D721Med (cell line): ENCODE results near the gene ZDHHC11B.
"Not testable (repeated sequence)": the region's sequence is repeated elsewhere in the genome, so short reads cannot be mapped to it uniquely, and the experiment has no call there.

Experiments
- DNase-seq: peaks from one replicate; pipeline ENCODE4 v3.0.0; 2011; ENCODE audit warnings: low spot score; ENCODE audit not compliant: insufficient read length
- FAIRE-seq: peaks from 2 replicates; lab custom pipeline; 2011; peaks lifted over from hg19 to GRCh38; lab: Jason Lieb, UNC
- CTCF ChIP-seq: IDR thresholded peaks from 2 replicates; pipeline ENCODE4 v1.5.1; 2012; ENCODE audit warnings: mild to moderate bottlenecking, control low read depth; ENCODE audit not compliant: insufficient read depth; ENCODE audit errors: missing control alignments

ZDHHC11B gene

GRCh38 chr5:777756-778161, 6.8 kb downstream of the ZDHHC11B start:
- no peak for FAIRE-seq
- DNase-seq = no peak
- no peak for TF ChIP-seq CTCF

DNA sequence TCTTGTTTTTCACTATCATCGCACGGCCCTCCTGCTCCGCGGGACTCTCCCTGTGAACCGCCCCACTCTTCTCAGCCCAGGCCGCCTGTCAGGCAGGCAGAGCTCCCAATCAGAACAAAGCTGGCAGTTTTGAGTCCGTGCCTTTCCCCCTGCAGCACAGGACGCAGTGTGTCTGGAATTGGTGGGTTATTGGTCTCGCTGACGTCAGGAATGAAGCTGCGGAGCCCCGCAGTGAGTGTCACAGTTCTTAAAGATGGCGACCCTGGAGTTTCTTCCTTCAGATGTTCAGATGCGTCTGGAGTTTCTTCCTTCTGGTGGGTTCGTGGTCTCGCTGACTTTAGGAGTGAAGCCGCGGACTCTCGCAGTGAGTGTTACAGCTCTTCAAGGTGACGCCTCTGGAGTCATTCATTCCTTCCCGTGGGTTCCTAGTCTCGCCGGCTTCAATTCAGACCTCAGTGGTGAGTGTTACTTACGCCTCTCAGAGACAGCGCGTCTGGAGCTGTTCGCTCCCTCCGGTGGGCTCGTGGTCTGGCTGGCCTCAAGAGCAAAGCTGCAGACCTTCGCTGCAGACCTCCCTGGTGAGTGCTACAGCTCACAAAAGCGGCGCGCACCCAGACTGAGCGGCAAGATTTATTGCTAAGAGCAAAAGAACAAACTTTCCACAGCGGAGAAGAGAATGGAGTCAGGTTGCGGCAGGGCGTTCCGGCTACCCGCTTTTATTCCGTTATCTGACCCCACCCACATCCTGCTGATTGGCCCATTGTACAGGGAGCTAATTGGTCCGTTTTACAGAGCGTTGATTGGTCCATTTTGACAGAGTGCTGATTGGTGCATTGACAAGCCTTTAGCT, 7.4 kb downstream of the ZDHHC11B start:
- TF ChIP-seq CTCF = no peak
- FAIRE-seq (no peak), DNase-seq (no peak)

- no peak for FAIRE-seq
- no peak for TF ChIP-seq CTCF
- DNase-seq = peak; percentile 25
Measured at GRCh38 chr5:775961-776861, 8.3 kb downstream of the ZDHHC11B start.

GRCh38 chr5:775595-775960, 9.0 kb downstream of the ZDHHC11B start:
- not testable (repeated sequence) for FAIRE-seq, DNase-seq

DNA sequence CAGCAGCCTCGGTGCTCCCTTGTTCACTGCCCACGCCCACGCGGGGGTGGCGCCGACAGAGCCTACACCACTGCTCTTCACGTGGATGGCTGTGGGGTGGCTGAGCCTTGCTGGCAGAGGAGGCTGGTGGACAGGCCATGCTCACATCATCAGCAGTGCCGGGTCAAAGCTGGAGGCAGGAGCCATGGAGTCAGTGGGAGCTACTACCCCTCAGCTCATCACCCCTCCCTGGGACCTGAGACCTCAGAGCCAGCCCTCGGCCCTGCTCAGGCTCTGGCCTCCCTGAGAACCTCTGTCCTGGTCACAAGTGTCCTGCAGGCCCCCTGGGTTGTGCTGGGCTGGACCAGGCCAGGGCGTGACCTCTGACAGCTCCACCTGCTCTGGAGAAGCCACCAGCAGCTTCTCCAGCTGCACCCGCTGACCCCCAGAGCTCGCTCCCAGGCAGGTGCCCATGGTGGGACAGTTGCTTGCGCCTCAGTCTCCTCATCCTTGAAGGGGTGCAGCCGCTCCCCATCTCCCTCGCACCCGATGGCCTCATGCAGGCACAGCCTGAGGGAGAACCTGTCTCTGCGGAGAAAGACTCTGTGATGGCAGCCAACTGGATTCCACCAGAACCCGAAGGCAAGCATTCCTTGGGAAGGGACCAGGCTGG, 9.5 kb downstream of the ZDHHC11B start:
- FAIRE-seq, DNase-seq: not testable (repeated sequence)

DNA sequence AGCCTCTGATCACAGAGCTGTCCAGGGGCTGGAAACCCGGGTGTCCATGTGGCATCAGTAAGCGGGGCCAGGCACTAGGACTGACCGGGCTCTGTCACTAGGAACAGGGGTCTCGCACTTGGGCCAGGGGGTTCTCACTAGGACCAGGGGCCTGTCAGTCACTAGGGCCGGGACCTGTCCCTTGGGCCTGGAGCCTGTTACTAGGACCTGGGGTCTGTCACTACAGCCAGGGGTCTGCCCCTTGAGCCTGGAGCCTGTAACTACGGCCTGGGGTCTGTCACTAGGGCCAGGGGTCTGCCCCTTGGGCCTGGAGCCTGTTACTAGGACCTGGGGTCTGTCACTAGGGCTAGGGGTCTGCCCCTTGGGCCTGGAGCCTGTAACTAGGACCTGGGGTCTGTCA, 10.2 kb downstream of the ZDHHC11B start:
- FAIRE-seq, DNase-seq: not testable (repeated sequence)

DNA sequence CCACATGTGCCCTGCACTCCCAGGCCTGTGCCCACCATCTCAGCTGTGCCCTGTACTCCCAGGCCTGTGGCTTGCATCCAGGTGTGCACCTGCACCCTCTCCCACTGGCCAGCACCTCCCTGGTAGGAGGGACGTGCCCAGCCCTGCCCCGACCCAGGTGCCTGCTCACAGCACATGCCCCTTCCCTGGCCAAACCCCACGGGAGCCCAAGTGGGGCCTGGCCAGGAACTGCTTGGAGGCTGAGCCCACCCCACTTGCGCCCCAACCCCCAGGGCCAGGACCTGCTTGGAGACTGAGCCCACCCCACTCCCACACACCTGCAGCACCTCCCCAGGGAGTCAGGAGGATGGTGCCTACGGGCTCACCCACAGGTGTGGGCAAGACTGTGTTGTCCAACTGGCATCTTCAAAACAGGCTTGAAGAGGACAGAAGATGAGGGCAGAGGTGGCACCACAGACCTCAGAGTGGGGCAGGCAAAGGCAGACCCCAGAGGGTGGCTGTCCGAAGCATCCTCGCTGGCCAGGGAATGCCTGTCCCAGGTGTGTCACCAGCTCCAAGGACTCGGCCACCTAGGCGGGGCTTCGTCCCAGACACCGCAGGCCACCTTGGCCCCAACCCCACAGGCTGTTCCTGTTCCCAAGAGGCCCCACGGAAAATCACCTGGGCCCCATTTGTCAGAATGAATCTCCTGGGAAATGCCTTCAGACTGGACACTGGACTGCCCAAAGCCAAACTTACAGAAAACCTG, 10.8 kb downstream of the ZDHHC11B start:
- TF ChIP-seq CTCF = no peak
- FAIRE-seq (no peak), DNase-seq (peak; percentile 13)

- FAIRE-seq, DNase-seq: not testable (repeated sequence)
Measured at GRCh38 chr5:772931-773330, 11.6 kb downstream of the ZDHHC11B start.

- not testable (repeated sequence) for DNase-seq, FAIRE-seq
Measured at GRCh38 chr5:772547-772890, 12.0 kb downstream of the ZDHHC11B start.

DNA sequence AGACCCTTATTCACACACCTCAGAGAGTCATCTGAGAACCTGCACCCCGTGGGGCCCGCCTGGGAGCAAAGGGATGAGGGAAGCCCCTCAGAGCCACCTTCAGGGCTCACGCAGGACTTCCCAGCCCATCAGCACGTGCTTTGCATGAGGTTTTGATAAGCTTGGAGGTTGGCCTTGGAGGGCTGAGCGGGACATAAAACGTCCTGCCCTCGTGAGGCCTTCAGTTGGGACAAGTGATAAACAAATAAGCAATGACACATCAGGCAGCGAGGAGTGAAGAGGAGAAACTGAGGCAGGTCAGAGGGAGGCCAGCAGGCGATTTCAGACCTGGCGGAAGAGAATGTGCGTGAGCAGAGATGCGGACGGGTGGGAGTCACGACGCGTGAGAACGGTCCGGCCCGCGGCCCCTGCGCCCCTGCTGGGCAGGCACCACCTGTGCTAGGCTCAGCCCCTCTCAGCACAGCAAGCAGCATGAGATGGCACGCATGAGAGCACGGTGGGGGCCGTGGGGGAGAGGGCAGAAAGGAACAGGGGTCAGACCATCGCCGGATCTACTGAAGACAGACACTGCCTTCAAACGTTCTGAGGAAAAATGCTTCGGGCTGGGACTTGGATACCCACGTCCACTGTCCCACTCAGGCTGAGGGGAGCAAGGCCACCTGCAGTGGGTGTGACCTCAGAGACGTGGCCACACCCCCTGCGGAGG, 12.5 kb downstream of the ZDHHC11B start:
- not testable (repeated sequence) for FAIRE-seq

GRCh38 chr5:771087-771781, 13.3 kb downstream of the ZDHHC11B start:
- FAIRE-seq, DNase-seq: not testable (repeated sequence)

More for the DNA sequence above, 12.5 kb downstream of the ZDHHC11B start:
- not testable (repeated sequence) for DNase-seq

DNA sequence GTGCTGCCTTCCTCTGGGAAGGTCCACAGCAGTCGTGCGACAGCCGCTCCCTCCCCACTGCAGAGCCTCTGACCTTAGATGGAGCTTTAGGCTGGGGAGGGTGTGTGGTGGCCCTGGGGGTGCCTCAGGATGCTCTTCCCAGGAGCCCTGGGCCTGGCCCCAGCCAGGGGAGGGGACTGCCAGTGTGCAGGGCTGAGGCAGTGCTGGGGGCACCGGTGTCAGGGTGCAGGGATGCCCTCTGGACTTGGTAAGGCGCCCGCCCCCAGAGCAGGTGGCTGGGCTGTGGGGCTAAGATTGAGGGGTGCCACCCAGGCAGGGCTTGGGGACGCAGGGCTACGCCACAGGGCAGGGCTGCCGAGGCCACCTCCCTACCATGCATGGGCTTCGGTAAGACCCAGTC, 13.9 kb downstream of the ZDHHC11B start:
- FAIRE-seq, DNase-seq: not testable (repeated sequence)
